NCI-H748 treated with DMSO at 0.1 percent for 48 hours (cell line): ENCODE data around the gene WFDC1.
"Not testable (repeated sequence)": the region's sequence is repeated elsewhere in the genome, so short reads cannot be mapped to it uniquely, and the experiment has no call there.

Experiments
- DNase-seq: peaks from one replicate; lab custom pipeline; 2025; lab: John Stamatoyannopoulos, UW

WFDC1 gene

GRCh38 chr16:84327926-84328505 is 33.3 kb downstream of the WFDC1 start:
- no peak for DNase-seq

GRCh38 chr16:84329016-84329415 is 34.3 kb downstream of the WFDC1 start:
- no peak for DNase-seq

- no peak for DNase-seq
Measured at GRCh38 chr16:84329843-84330684, 35.4 kb downstream of the WFDC1 start.

GRCh38 chr16:84330685-84331050 is 36.0 kb downstream of the WFDC1 start:
- no peak for DNase-seq

- DNase-seq = no peak
Measured at GRCh38 chr16:84331998-84332780, 37.5 kb downstream of the WFDC1 start.

GRCh38 chr16:84332975-84333684 is 38.5 kb downstream of the WFDC1 start:
- no peak for DNase-seq

- DNase-seq = no peak
Measured at GRCh38 chr16:84334058-84334457, 39.4 kb downstream of the WFDC1 start.

- no peak for DNase-seq
Measured at GRCh38 chr16:84334482-84334881, 39.8 kb downstream of the WFDC1 start.

- DNase-seq = not testable (repeated sequence)
Measured at GRCh38 chr16:84337236-84337635, 42.6 kb downstream of the WFDC1 start.

- DNase-seq = no peak
Measured at GRCh38 chr16:84339311-84339710, 44.6 kb downstream of the WFDC1 start.

GRCh38 chr16:84339766-84340165 is 45.1 kb downstream of the WFDC1 start:
- no peak for DNase-seq

- no peak for DNase-seq
Measured at GRCh38 chr16:84340325-84341040, 45.8 kb downstream of the WFDC1 start.

- no peak for DNase-seq
Measured at GRCh38 chr16:84341528-84342295, 47.0 kb downstream of the WFDC1 start.

- not testable (repeated sequence) for DNase-seq
Measured at GRCh38 chr16:84343800-84344199, 49.1 kb downstream of the WFDC1 start.

GRCh38 chr16:84344781-84345180 is 50.1 kb downstream of the WFDC1 start:
- no peak for DNase-seq

GRCh38 chr16:84347161-84347560 is 52.5 kb downstream of the WFDC1 start:
- DNase-seq = no peak

GRCh38 chr16:84348386-84348888 is 53.8 kb downstream of the WFDC1 start:
- DNase-seq = no peak

GRCh38 chr16:84349862-84350684 is 55.4 kb downstream of the WFDC1 start:
- no peak for DNase-seq

GRCh38 chr16:84350685-84351400 is 56.2 kb downstream of the WFDC1 start:
- no peak for DNase-seq
